ENCODE data around the gene NDUFAF5.

- TF ChIP-seq CTCF (IDR thresholded peaks at IDR 0.05) = no peak
- TF ChIP-seq POLR2A (IDR thresholded peaks at IDR 0.05) = no peak
- TF ChIP-seq POLR2AphosphoS5 (IDR thresholded peaks at IDR 0.05) = no peak
Measured at GRCh38 chr20:13822459-13822858, 37.6 kb downstream of the NDUFAF5 start.

All from upper lobe of left lung (tissue), 4 donors.